Nephron progenitor cell (in vitro differentiated cells): ENCODE results near the gene FCER1A.

ENCODE experiments used
- DNase-seq: peaks from one replicate; pipeline ENCODE4 v3.0.0; 2021
- H3K27ac Mint-ChIP-seq: 2 replicates; pipeline ENCODE4 v1.8.0; 2021; ENCODE audit warnings: mild to moderate bottlenecking, moderate library complexity, mixed read lengths
- H3K27me3 Mint-ChIP-seq: 2 replicates; pipeline ENCODE4 v1.8.0; 2021; ENCODE audit warnings: mild to moderate bottlenecking, low read depth, mixed read lengths; ENCODE audit not compliant: poor library complexity
- H3K36me3 Mint-ChIP-seq: 2 replicates; pipeline ENCODE4 v1.8.0; 2021; ENCODE audit warnings: low read depth, mixed read lengths
- H3K4me1 Mint-ChIP-seq: 2 replicates; pipeline ENCODE4 v1.8.0; 2021; ENCODE audit warnings: mixed read lengths
- H3K4me3 Mint-ChIP-seq: 2 replicates; pipeline ENCODE4 v1.8.0; 2021; ENCODE audit warnings: mild to moderate bottlenecking, moderate library complexity, mixed read lengths
- H3K9me3 Mint-ChIP-seq: 2 replicates; pipeline ENCODE4 v1.8.0; 2021; ENCODE audit warnings: mild to moderate bottlenecking, moderate library complexity, mixed read lengths
- TF ChIP-seq, protein P1 (sequence below): fragments of 200-600 bp; sonication (generic); IDR thresholded peaks from 2 replicates; pipeline ENCODE4 v1.5.0; 2021; ENCODE audit warnings: antibody characterized with exemption

The FCER1A gene

DNA sequence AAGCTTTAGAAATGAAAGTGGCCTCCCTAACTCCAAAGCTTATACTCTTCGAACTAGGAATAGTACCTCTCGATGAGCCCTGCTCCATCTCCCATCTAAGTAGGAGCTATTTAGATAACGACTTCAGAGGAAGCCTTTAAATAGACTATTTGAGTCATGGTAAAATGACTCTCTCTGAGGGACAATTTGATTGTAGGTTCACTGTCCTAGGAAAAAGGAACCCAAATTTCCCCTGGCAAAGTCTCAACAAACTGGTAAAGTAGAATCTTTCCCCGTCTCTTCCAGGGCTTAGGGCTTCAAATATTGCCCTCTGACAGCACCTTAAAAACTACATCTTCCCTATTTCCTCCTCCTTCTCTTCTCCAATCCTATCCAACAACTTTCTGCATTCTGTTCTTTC lies 2.0 kb upstream of the FCER1A start:
- Mint-ChIP-seq H3K27ac (no peak overlapping the region), H3K4me3 (no peak overlapping the region), H3K4me1 (no peaks in the 10 kb centered on the region), H3K36me3 (no peaks in the 10 kb centered on the region), H3K27me3 (peaks cover 4% of the 10 kb centered on the region), H3K9me3 (no peaks in the 10 kb centered on the region)
- DNase-seq: no peak
- TF ChIP-seq, protein P1, sequence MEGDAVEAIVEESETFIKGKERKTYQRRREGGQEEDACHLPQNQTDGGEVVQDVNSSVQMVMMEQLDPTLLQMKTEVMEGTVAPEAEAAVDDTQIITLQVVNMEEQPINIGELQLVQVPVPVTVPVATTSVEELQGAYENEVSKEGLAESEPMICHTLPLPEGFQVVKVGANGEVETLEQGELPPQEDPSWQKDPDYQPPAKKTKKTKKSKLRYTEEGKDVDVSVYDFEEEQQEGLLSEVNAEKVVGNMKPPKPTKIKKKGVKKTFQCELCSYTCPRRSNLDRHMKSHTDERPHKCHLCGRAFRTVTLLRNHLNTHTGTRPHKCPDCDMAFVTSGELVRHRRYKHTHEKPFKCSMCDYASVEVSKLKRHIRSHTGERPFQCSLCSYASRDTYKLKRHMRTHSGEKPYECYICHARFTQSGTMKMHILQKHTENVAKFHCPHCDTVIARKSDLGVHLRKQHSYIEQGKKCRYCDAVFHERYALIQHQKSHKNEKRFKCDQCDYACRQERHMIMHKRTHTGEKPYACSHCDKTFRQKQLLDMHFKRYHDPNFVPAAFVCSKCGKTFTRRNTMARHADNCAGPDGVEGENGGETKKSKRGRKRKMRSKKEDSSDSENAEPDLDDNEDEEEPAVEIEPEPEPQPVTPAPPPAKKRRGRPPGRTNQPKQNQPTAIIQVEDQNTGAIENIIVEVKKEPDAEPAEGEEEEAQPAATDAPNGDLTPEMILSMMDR: no peak

DNA sequence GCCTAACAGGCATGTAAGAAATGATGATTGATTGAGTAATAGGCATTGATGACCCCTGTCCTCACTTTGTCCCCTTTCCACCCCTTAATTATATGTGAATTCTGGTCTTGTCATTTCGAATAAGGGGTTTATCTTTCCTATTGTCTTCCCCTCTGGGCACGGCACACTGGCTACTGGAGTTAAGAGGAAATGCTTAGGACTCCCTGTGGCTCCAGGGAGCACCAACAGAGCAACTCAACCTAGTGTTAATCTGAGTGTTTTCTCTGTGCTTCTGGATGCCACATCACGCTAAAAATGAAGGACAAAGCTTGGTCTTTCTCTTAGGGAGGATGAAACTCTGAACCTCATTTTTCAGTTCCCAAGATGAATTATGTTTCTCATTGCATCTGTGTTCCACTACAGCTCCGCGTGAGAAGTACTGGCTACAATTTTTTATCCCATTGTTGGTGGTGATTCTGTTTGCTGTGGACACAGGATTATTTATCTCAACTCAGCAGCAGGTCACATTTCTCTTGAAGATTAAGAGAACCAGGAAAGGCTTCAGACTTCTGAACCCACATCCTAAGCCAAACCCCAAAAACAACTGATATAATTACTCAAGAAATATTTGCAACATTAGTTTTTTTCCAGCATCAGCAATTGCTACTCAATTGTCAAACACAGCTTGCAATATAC lies 5.3 kb downstream of the FCER1A start:
- Mint-ChIP-seq H3K4me3 (no peak overlapping the region), H3K9me3 (no peaks in the 10 kb centered on the region), H3K4me1 (no peaks in the 10 kb centered on the region), H3K36me3 (no peaks in the 10 kb centered on the region), H3K27ac (no peak overlapping the region), H3K27me3 (peaks cover 3% of the 10 kb centered on the region)
- TF ChIP-seq, protein P1: no peak
- no peak for DNase-seq

DNA sequence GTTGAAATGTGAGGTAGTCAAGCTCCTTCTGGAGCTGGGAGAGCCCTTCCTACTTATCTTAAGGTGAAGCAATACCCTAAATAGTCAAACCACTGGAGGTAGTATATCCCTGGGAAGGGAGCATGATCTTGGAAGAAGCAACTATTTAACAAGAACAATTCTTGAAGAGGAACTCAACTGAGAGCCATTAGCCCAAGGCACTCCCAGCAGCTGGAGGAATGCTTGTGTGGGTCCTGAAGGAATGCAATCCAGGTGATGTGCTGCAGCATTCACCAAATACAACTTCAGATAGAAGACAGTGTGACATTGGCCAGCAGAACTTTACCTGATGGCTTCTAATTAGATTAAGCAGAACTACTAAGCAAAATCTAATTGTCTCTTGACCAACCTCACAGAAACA lies 9.5 kb downstream of the FCER1A start:
- DNase-seq: no peak
- Mint-ChIP-seq H3K27me3 (peaks cover 3% of the 10 kb centered on the region), H3K27ac (no peak overlapping the region), H3K4me3 (no peak overlapping the region), H3K36me3 (no peaks in the 10 kb centered on the region), H3K4me1 (no peaks in the 10 kb centered on the region), H3K9me3 (peaks cover 10% of the 10 kb centered on the region)
- TF ChIP-seq, protein P1: no peak

DNA sequence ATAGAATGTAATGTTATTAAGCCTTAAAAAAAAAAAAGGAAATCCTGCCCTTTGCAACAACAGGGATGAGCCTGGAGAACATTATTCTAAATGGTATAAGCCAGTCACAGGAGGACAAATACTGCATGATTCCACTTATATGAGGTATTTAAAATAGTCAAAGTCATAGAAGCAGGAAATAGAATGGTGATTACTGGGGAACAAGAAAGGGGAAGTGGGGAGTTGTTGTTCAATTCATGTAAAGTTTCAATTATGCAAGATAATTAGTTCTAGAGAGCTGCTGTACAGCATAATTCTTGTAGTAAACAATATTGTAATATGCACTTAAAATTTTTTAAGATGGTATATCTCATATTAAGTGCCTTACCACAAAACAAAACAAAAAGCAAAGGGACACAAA lies 13.2 kb downstream of the FCER1A start:
- no peak for DNase-seq

DNA sequence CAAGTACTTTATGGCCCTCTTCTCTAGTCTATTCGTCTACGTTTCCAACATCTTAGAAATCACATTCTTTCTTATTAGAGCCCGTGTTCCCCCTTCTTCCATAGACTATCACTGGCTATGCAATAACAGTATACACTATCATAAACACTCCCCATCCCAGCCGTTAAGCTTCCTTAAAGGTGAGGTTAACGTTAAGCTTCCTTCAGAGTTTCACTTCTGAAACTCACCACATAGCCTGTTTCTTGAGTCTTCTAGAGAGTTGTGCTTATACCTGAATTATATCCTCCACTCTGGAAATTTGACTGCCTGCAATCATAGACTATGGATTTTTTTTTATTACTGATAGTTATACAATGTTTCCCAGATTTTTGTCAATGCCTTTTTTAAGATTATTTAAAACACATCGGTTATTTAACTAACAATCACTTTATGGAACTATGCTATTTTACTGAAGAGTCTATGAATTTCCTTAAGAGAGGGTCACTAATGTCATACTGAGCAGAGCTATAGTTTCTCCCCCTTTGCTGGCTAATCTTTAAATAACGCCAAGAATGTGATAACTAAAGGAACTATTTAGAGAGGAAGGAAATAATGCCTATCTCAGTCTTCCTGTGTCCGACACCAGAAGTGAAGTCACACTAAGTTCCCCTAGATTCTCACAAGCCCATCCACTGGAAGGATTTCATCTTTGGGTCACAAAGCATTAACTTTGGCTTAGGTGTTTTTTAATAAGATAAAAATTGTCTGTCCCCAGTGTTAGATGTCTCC lies 16.8 kb downstream of the FCER1A start:
- TF ChIP-seq, protein P1: no peak
- DNase-seq: no peak

More for the DNA sequence above, 13.2 kb downstream of the FCER1A start:
- H3K36me3 Mint-ChIP-seq: no peaks in the 10 kb centered on the region
- no peak overlapping the region for H3K27ac Mint-ChIP-seq
- no peaks in the 10 kb centered on the region for H3K4me1 Mint-ChIP-seq
- peaks cover 4% of the 10 kb centered on the region for H3K27me3 Mint-ChIP-seq
- peaks cover 14% of the 10 kb centered on the region for H3K9me3 Mint-ChIP-seq
- TF ChIP-seq, protein P1: no peak
- H3K4me3 Mint-ChIP-seq: no peak overlapping the region

DNA sequence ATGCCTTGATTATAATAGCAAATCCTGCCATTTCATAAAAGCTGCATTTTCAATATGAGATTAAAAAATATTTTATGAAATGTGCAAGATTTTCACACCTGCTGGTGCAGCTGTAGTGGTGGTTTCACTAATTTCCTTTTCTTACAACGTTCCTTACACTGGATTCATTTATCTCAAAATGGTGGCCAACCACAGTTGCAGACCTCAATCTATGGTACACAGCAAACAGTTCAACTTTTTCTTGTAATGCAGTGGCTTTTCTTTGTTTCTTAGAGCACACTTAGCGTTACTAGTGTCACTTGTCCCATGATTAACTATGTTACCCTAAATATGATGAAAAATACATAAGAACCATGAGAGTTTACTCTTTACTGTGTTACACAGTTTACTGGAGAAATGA lies 32.7 kb downstream of the FCER1A start:
- Mint-ChIP-seq H3K36me3 (no peaks in the 10 kb centered on the region), H3K27me3 (no peaks in the 10 kb centered on the region), H3K4me3 (no peak overlapping the region), H3K27ac (no peak overlapping the region), H3K9me3 (peaks cover 27% of the 10 kb centered on the region), H3K4me1 (no peaks in the 10 kb centered on the region)
- TF ChIP-seq, protein P1: no peak
- no peak for DNase-seq

More for the DNA sequence above, 16.8 kb downstream of the FCER1A start:
- no peaks in the 10 kb centered on the region for H3K4me1 Mint-ChIP-seq
- peaks cover 4% of the 10 kb centered on the region for H3K27me3 Mint-ChIP-seq
- H3K36me3 Mint-ChIP-seq: no peaks in the 10 kb centered on the region
- no peak overlapping the region for H3K4me3 Mint-ChIP-seq
- H3K9me3 Mint-ChIP-seq: peaks cover 27% of the 10 kb centered on the region
- H3K27ac Mint-ChIP-seq: no peak overlapping the region
